Spleen (tissue), 11 donors: Measurements from ENCODE around the gene TTN. TPM values are rescaled to one million over a fixed set of nuclear protein-coding genes. Genes with fewer than 3 reads are reported as not detected.

ENCODE experiments used
- DNase-seq: peaks from one replicate; pipeline ENCODE4 v3.0.0-alpha.2; 2020
- H3K27ac ChIP-seq, 8 donors: fragments of 200-600 bp; sonication (generic) in 7 of 8; 1 replicate in 4 of 8; 2 replicates in 4 of 8; pipeline versions ENCODE4 v1.5.0 to v1.8.0; 2016 to 2021; ENCODE audit warnings: inconsistent platforms in 4 of 8, mild to moderate bottlenecking in 4 of 8, moderate library complexity in 1 of 8
- H3K27me3 ChIP-seq, 7 donors: fragments of 200-600 bp; sonication (generic) in 6 of 7; replicated peaks in 1 of 7; 1 replicate in 4 of 7; 2 replicates in 3 of 7; pipeline versions ENCODE4 v1.5.0 to v1.8.0; 2016 to 2021; ENCODE audit warnings: inconsistent platforms in 3 of 7, mild to moderate bottlenecking in 1 of 7
- H3K36me3 ChIP-seq, 6 donors: fragments of 200-600 bp; sonication (generic) in 5 of 6; 1 replicate in 4 of 6; 2 replicates in 2 of 6; pipeline versions ENCODE4 v1.5.0 to v1.8.0; 2016 to 2021; ENCODE audit warnings: inconsistent platforms in 2 of 6
- H3K4me1 ChIP-seq, 6 donors: fragments of 200-600 bp; sonication (generic) in 5 of 6; 1 replicate in 3 of 6; 2 replicates in 3 of 6; pipeline versions ENCODE4 v1.5.0 to v1.8.0; 2016 to 2021; ENCODE audit warnings: inconsistent platforms in 3 of 6
- H3K4me3 ChIP-seq, 8 donors: fragments of 200-600 bp; sonication (generic) in 7 of 8; 1 replicate in 4 of 8; 2 replicates in 4 of 8; pipeline versions ENCODE4 v1.5.0 to v1.8.0; 2016 to 2021; ENCODE audit warnings: inconsistent platforms in 4 of 8, mild to moderate bottlenecking in 4 of 8, moderate library complexity in 2 of 8
- H3K9me3 ChIP-seq, 8 donors: fragments of 200-600 bp; sonication (generic) in 7 of 8; 1 replicate in 4 of 8; 2 replicates in 4 of 8; pipeline versions ENCODE4 v1.5.0 to v1.8.0; 2016 to 2021; ENCODE audit warnings: inconsistent platforms in 4 of 8
- CTCF ChIP-seq, 11 experiments: fragments of 200-600 bp in 7 of 11; fragments of 450-650 bp in 4 of 11; sonication (generic) in 4 of 11; IDR thresholded peaks in 8 of 11; conservative IDR thresholded peaks in 3 of 11; 1 replicate in 7 of 11; 2 replicates in 4 of 11; pipeline versions ENCODE4 v1.4.0 to v1.8.0; 2016 to 2021; ENCODE audit warnings: antibody characterized with exemption in 11 of 11, inconsistent platforms in 4 of 11, mild to moderate bottlenecking in 1 of 11
- POLR2A ChIP-seq, 3 donors: fragments of 450-650 bp; IDR thresholded peaks; one replicate each; pipeline ENCODE4 v1.5.1; 2017; ENCODE audit warnings: antibody characterized with exemption in 3 of 3, mild to moderate bottlenecking in 1 of 3
- POLR2AphosphoS5 ChIP-seq, 3 donors: sonication (generic); formaldehyde crosslinking; IDR thresholded peaks; one replicate each; pipeline ENCODE4 v1.5.1; 2017; ENCODE audit warnings: antibody characterized with exemption in 3 of 3
- WGBS, 5 donors: extraction: QIAGEN DNeasy Blood & Tissue Kit in 3 of 5; methylation state at CpG; one replicate each; pipeline versions ENCODE4 v1.1.5 to v1.1.7; 2013 to 2018; 5-methylcytosine and 5-hydroxymethylcytosine counted together
- intact Hi-C: fragments of 100-400 bp; cut with DNase I; formaldehyde crosslinking; loops from one replicate; pipeline ENCODE4 v1.15.0; 2023; ENCODE audit warnings: low total_unique reads
- polyA plus RNA-seq, 3 donors: library from polyadenylated mRNA; stranded (reverse); fragments of 200-250 nt; gene quantifications; one replicate each; pipeline ENCODE4 v1.2.1, GENCODE V29; 2013
- total RNA-seq, 7 donors: library from RNA; depleted of rRNA in 3 of 7; stranded (reverse); fragments of >200 nt in 3 of 7; fragmentation: NEBNext Ultra II Directional in 4 of 7; extraction: Animal tissue kit (Norgen Biotek cat#: 25700) in 4 of 7; gene quantifications; one replicate each; pipeline versions ENCODE4 v1.1.0 to v1.2.1, GENCODE V29; 2016 to 2021
- donor health status: healthy with polysubstance abuse.
- donor health status: DM: no; HTN: no; CAD: no; lungs with moderate emphysema.
- donor health status: DM: no; HTN: no; CAD: no.
- donor health status: Bipolar disorder and iron deficiency.
- donor health status: healthy.
- donor health status: DM: no; HTN: no; CAD: no.
- donor health status: DM: yes; HTN: yes; CAD: no.

The TTN gene
- total and polyA plus RNA-seq, 10 donors = 0.23 to 28.5 (median 19.6) TPM

- H3K36me3 ChIP-seq = no peaks in the 10 kb centered on the region
- H3K27me3 ChIP-seq = no peaks in the 10 kb centered on the region
- H3K9me3 ChIP-seq = no peaks in the 10 kb centered on the region
- H3K4me1 ChIP-seq = no peaks in the 10 kb centered on the region
- no peak overlapping the region for H3K4me3 ChIP-seq
- WGBS, 5 donors = 91 to 94% (median 93%) methylated on average over 5 of the region's 5 CpGs
- H3K27ac ChIP-seq = no peak overlapping the region
- intact Hi-C loops = no loop called here
- no peak for TF ChIP-seq CTCF (IDR thresholded peaks at IDR 0.05 in 8 of 11, conservative IDR thresholded peaks at IDR 0.05 in 3 of 11)
- TF ChIP-seq POLR2A (IDR thresholded peaks at IDR 0.05) = no peak
- DNase-seq = no peak
Observed at GRCh38 chr2:178810422-178810821, 3.2 kb upstream of the TTN start.

DNA sequence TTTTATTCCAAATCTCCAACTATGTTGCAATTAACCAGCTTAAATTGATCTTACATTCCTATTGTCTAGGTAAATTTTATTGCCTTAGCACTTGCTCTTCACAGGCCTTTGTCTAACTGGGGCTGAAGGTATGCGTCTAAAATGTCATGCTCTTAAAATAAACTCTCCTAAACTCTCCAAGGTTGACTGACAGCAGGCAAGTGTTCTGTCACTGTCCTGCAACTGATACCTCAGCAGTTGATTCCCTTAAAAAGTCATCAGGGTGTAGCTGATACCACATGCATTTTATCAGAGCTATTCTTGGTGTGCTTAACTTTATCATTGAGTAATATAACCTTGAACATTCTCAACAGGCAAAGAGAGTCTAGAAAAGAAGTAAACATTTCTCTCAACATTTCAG lies 680 bp downstream of the TTN start:
- Histone ChIP-seq H3K36me3 (peaks cover 0 to 5% (median 0%) of the 10 kb centered on the region in 6 donors), H3K4me1 (no peaks in the 10 kb centered on the region), H3K4me3 (no peak overlapping the region), H3K27me3 (no peaks in the 10 kb centered on the region), H3K27ac (no peak overlapping the region), H3K9me3 (no peaks in the 10 kb centered on the region)
- TF ChIP-seq CTCF (IDR thresholded peaks at IDR 0.05 in 8 of 11, conservative IDR thresholded peaks at IDR 0.05 in 3 of 11) (no peak), POLR2A (IDR thresholded peaks at IDR 0.05) (no peak), POLR2AphosphoS5 (IDR thresholded peaks at IDR 0.05) (no peak)
- DNase-seq = no peak
- intact Hi-C loops = no loop called here
- 69 to 91% (median 86%) methylated on average over 1 of the region's 1 CpG for WGBS, 5 donors

DNA sequence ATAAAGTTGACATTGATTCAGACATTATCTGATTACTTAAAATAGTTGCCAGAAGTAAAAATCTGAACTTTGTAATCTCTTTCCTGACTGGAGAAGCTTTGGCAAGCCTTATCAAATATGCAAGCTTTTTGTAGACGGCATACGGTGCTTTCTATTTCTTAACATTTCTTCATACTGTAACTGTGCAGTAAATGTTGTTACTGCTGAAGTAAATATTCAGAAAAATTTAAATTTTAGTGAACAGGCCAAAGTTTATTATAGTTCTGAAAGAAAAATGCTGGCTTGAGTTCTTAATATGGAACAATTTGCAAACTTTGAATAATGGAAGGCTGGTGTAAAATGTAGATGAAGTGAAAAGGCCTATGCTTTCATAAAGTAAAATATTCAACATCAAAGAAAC lies 1.8 kb downstream of the TTN start:
- Histone ChIP-seq H3K36me3 (peaks cover 0 to 6% (median 0%) of the 10 kb centered on the region in 6 donors), H3K4me3 (no peak overlapping the region), H3K9me3 (no peaks in the 10 kb centered on the region), H3K27ac (no peak overlapping the region), H3K27me3 (no peaks in the 10 kb centered on the region), H3K4me1 (no peaks in the 10 kb centered on the region)
- DNase-seq = no peak
- 61 to 78% (median 72%) methylated on average over 2 of the region's 2 CpGs for WGBS, 5 donors
- intact Hi-C loops = no loop called here
- TF ChIP-seq POLR2AphosphoS5 (IDR thresholded peaks at IDR 0.05) (no peak), POLR2A (IDR thresholded peaks at IDR 0.05) (no peak), CTCF (IDR thresholded peaks at IDR 0.05 in 8 of 11, conservative IDR thresholded peaks at IDR 0.05 in 3 of 11) (no peak)

- 51 to 95% (median 89%) methylated on average over 3 of the region's 3 CpGs for WGBS, 5 donors
- Histone ChIP-seq H3K4me3 (no peak overlapping the region), H3K9me3 (no peaks in the 10 kb centered on the region), H3K27ac (no peak overlapping the region), H3K36me3 (peaks cover 0 to 12% (median 0%) of the 10 kb centered on the region in 6 donors), H3K4me1 (no peaks in the 10 kb centered on the region), H3K27me3 (no peaks in the 10 kb centered on the region)
- intact Hi-C loops = no loop called here
- TF ChIP-seq CTCF (IDR thresholded peaks at IDR 0.05 in 8 of 11, conservative IDR thresholded peaks at IDR 0.05 in 3 of 11) (peak in 10 of 11 experiments; percentile 5 to 57 (median 45)), POLR2AphosphoS5 (IDR thresholded peaks at IDR 0.05) (no peak)
- no peak for DNase-seq
Observed at GRCh38 chr2:178804791-178805190, 2.4 kb downstream of the TTN start.
